OCI-LY7 (cell line): ENCODE measurements around the gene DTWD2. TPM values are rescaled to one million over a fixed set of nuclear protein-coding genes. Genes with fewer than 3 reads are reported as not detected.

Experiments
- BruUV-seq: library from RNA; stranded (reverse); fragments of 400-500 nt; replicated peaks from 2 replicates; lab custom pipeline; 2021; lab: Mats Ljungman, UMichigan
- CTCF ChIA-PET: fragments of 300-600 bp; sonication (Branson Sonifier 250); formaldehyde crosslinking; loops from one replicate; lab custom pipeline; 2022; ENCODE audit warnings: antibody characterized with exemption; ENCODE audit not compliant: unreplicated experiment; lab: Charles Lee
- POLR2A ChIA-PET: fragments of 300-600 bp; sonication (Branson Sonifier 250); formaldehyde crosslinking; loops from one replicate; lab custom pipeline; 2022; ENCODE audit warnings: antibody characterized with exemption; lab: Charles Lee
- DNase-seq: peaks from one replicate; pipeline ENCODE4 v3.0.0-alpha.2; 2015; ENCODE audit warnings: low spot score
- H2AFZ ChIP-seq: fragments of 200-600 bp; sonication (generic), shearing (Covaris generic); 2 replicates; pipeline ENCODE4 v1.6.1; 2014; ENCODE audit warnings: mild to moderate bottlenecking, antibody characterized with exemption, low read length, moderate library complexity
- H3K27ac ChIP-seq: fragments of 200-600 bp; sonication (generic); 2 replicates; pipeline ENCODE4 v1.5.1; 2014; ENCODE audit warnings: mixed run types, low read depth, mild to moderate bottlenecking, moderate library complexity, low read length, inconsistent platforms; ENCODE audit not compliant: poor library complexity, severe bottlenecking
- H3K36me3 ChIP-seq: fragments of 200-600 bp; sonication (generic); 2 replicates; pipeline ENCODE4 v1.6.1; 2014; ENCODE audit warnings: mild to moderate bottlenecking, antibody characterized with exemption, low read length, moderate library complexity, mixed read lengths; ENCODE audit not compliant: insufficient read depth
- H3K4me1 ChIP-seq: fragments of 200-600 bp; sonication (generic); 2 replicates; pipeline ENCODE4 v1.5.1; 2014; ENCODE audit warnings: mild to moderate bottlenecking, low read length; ENCODE audit not compliant: insufficient read depth, poor library complexity, severe bottlenecking
- H3K4me2 ChIP-seq: fragments of 200-600 bp; sonication (generic); 2 replicates; pipeline ENCODE4 v1.6.1; 2014; ENCODE audit warnings: mild to moderate bottlenecking, low read length
- H3K4me3 ChIP-seq: fragments of 200-600 bp; sonication (generic); 2 replicates; pipeline ENCODE4 v1.5.1; 2014; ENCODE audit warnings: mild to moderate bottlenecking, low read depth, low read length; ENCODE audit not compliant: poor library complexity, severe bottlenecking
- H3K79me2 ChIP-seq: fragments of 200-600 bp; sonication (generic); 2 replicates; pipeline ENCODE4 v1.6.1; 2016; ENCODE audit warnings: low read depth, mild to moderate bottlenecking, low read length, moderate library complexity, mixed read lengths; ENCODE audit not compliant: insufficient read depth
- H3K9me2 ChIP-seq: fragments of 200-600 bp; sonication (generic); 2 replicates; pipeline ENCODE4 v1.6.1; 2016; ENCODE audit warnings: mild to moderate bottlenecking, low read length, mixed read lengths; ENCODE audit not compliant: insufficient read depth
- H3K9me3 ChIP-seq: fragments of 200-600 bp; sonication (generic); 2 replicates; pipeline ENCODE4 v1.6.1; 2014; ENCODE audit warnings: mild to moderate bottlenecking, mixed run types, low read length, mixed read lengths
- H4K20me1 ChIP-seq: fragments of 200-600 bp; sonication (generic); 2 replicates; pipeline ENCODE4 v1.6.1; 2014; ENCODE audit warnings: mild to moderate bottlenecking, antibody characterized with exemption, low read length, moderate library complexity, mixed read lengths; ENCODE audit not compliant: insufficient read depth
- CTCF ChIP-seq: fragments of 200-600 bp; sonication (generic); conservative IDR thresholded peaks from 2 replicates; pipeline ENCODE4 v1.5.1; 2014; ENCODE audit warnings: mild to moderate bottlenecking, antibody characterized with exemption, low read length, moderate library complexity, mixed read lengths
- EZH2phosphoT487 ChIP-seq: fragments of 200-600 bp; sonication (generic); IDR thresholded peaks from 2 replicates; pipeline ENCODE4 v1.6.1; 2018; ENCODE audit warnings: low read depth, borderline replicate concordance, mild to moderate bottlenecking, mixed run types, antibody characterized with exemption, low read length, moderate library complexity, mixed read lengths
- intact Hi-C: fragments of 100-400 bp; cut with micrococcal nuclease; formaldehyde crosslinking; loops from one replicate; pipeline ENCODE4 v1.10.0; 2022; ENCODE audit not compliant: unreplicated experiment
- total RNA-seq, 2 experiments: library from RNA; depleted of rRNA in 1 of 2; stranded (reverse); fragments of >200 nt in 1 of 2; shearing (Covaris generic) in 1 of 2; gene quantifications; 2 replicates each; pipeline ENCODE4 v1.2.3, GENCODE V29; 2014 to 2022

Gene DTWD2
- total RNA-seq, 2 experiments from 2014 or later: 4.2 to 6.4 TPM

- Histone ChIP-seq H3K79me2 (no peaks in the 10 kb centered on the region), H3K9me3 (no peaks in the 10 kb centered on the region), H3K4me1 (no peaks in the 10 kb centered on the region), H3K27ac (no peak overlapping the region), H4K20me1 (no peaks in the 10 kb centered on the region), H2AFZ (no peak overlapping the region), H3K36me3 (no peaks in the 10 kb centered on the region), H3K9me2 (no peaks in the 10 kb centered on the region), H3K4me3 (no peak overlapping the region), H3K4me2 (no peak overlapping the region)
- DNase-seq: no peak
- intact Hi-C loops: no loop called here
- CTCF ChIA-PET: no interaction called here
- TF ChIP-seq EZH2phosphoT487 (no peak), CTCF (no peak)
- BruUV-seq: no TSS peak
- POLR2A ChIA-PET: interaction anchor here (1.0 kb wide), 1 partner anchor 8 kb away, joined by 3 read pairs; no protein-coding TSS in a partner anchor
Observed at GRCh38 chr5:118894709-118895108, 93.6 kb downstream of the DTWD2 start.

- POLR2A ChIA-PET: interaction anchor here (1.0 to 1.2 kb wide), 2 partner anchors 12 to 13 kb away, joined by 3 to 4 read pairs; no protein-coding TSS in a partner anchor
- Histone ChIP-seq H4K20me1 (no peaks in the 10 kb centered on the region), H3K36me3 (no peaks in the 10 kb centered on the region), H3K27ac (no peak overlapping the region), H3K9me2 (no peaks in the 10 kb centered on the region), H3K4me1 (no peaks in the 10 kb centered on the region), H3K9me3 (no peaks in the 10 kb centered on the region), H3K4me3 (no peak overlapping the region), H3K4me2 (no peak overlapping the region), H2AFZ (no peak overlapping the region), H3K79me2 (no peaks in the 10 kb centered on the region)
- BruUV-seq: no TSS peak
- CTCF ChIA-PET: no interaction called here
- TF ChIP-seq CTCF: no peak
- TF ChIP-seq EZH2phosphoT487: no peak
- intact Hi-C loops: no loop called here
- DNase-seq: no peak
Observed at GRCh38 chr5:118891252-118891651, 97.1 kb downstream of the DTWD2 start.

- Histone ChIP-seq H3K4me2 (no peak overlapping the region), H3K36me3 (no peaks in the 10 kb centered on the region), H3K9me3 (no peaks in the 10 kb centered on the region), H3K79me2 (no peaks in the 10 kb centered on the region), H3K9me2 (no peaks in the 10 kb centered on the region), H3K27ac (no peak overlapping the region), H3K4me3 (no peak overlapping the region), H2AFZ (no peak overlapping the region), H3K4me1 (no peaks in the 10 kb centered on the region), H4K20me1 (no peaks in the 10 kb centered on the region)
- CTCF ChIA-PET: no interaction called here
- no peak for DNase-seq
- intact Hi-C loops: no loop called here
- BruUV-seq: no TSS peak
- POLR2A ChIA-PET: interaction anchor here (0.9 kb wide), 1 partner anchor 31 kb away, joined by 3 read pairs; no protein-coding TSS in a partner anchor
- no peak for TF ChIP-seq CTCF
- no peak for TF ChIP-seq EZH2phosphoT487
Observed at GRCh38 chr5:118889165-118889564, 99.2 kb downstream of the DTWD2 start.
